HG03159 (cell line): ENCODE measurements around the gene DUSP12.
"Not testable (repeated sequence)": the region's sequence is repeated elsewhere in the genome, so short reads cannot be mapped to it uniquely, and the experiment has no call there.

Experiments
- ATAC-seq: cut with Tn5 transposase; IDR thresholded peaks from one replicate; pipeline ENCODE4 v1.9.1; 2021; ENCODE audit warnings: mild to moderate bottlenecking, moderate library complexity; ENCODE audit not compliant: unreplicated experiment

DUSP12 gene

GRCh38 chr1:161749509-161750407 is at the start of gene DUSP12:
DUSP12 (plus strand) TSS chr1:161749786; CDS start chr1:161749802, 16 bp downstream.
- ATAC-seq, result peak; percentile 93

GRCh38 chr1:161702250-161702649 is 47.3 kb upstream of the DUSP12 start:
- no peak for ATAC-seq

GRCh38 chr1:161705537-161705936 is 44.0 kb upstream of the DUSP12 start:
- ATAC-seq, result peak; percentile 44

GRCh38 chr1:161706113-161706481 is 43.5 kb upstream of the DUSP12 start:
- ATAC-seq, result no peak

GRCh38 chr1:161706482-161707347 is 42.9 kb upstream of the DUSP12 start, which contains the start of gene FCRLA:
FCRLA (plus strand) TSS chr1:161707229; CDS start chr1:161707265, 36 bp downstream.
- peak; percentile 66 for ATAC-seq

GRCh38 chr1:161707503-161707902 is 42.1 kb upstream of the DUSP12 start:
- ATAC-seq, result no peak

- ATAC-seq, result no peak
Measured at GRCh38 chr1:161709373-161709772, 40.2 kb upstream of the DUSP12 start.

- no peak for ATAC-seq
Measured at GRCh38 chr1:161710560-161710959, 39.0 kb upstream of the DUSP12 start.

- peak; percentile 66 for ATAC-seq
Measured at GRCh38 chr1:161718559-161719324, 30.8 kb upstream of the DUSP12 start.

GRCh38 chr1:161719325-161719611 is 30.3 kb upstream of the DUSP12 start:
- ATAC-seq, result peak; percentile 49

GRCh38 chr1:161720422-161720821 is 29.2 kb upstream of the DUSP12 start:
- ATAC-seq, result no peak

GRCh38 chr1:161720956-161721737 is 28.4 kb upstream of the DUSP12 start, which contains the start of gene FCRLB:
FCRLB (plus strand) TSS chr1:161721544; CDS start chr1:161722673, 1,129 bp downstream.
- no peak for ATAC-seq

- ATAC-seq, result no peak
Measured at GRCh38 chr1:161721738-161722343, 27.7 kb upstream of the DUSP12 start.

GRCh38 chr1:161722406-161722805 is 27.2 kb upstream of the DUSP12 start:
- ATAC-seq, result no peak

GRCh38 chr1:161723459-161724141 is 26.0 kb upstream of the DUSP12 start:
- ATAC-seq, result no peak

GRCh38 chr1:161725258-161725907 is 24.2 kb upstream of the DUSP12 start:
- not testable (repeated sequence) for ATAC-seq

- ATAC-seq, result peak; percentile 28
Measured at GRCh38 chr1:161725908-161726472, 23.6 kb upstream of the DUSP12 start.
